Dermis blood vessel endothelial cell (primary cell): ENCODE data around the gene APBB2. TPM values are rescaled to one million over a fixed set of nuclear protein-coding genes. Genes with fewer than 3 reads are reported as not detected.

Experiments
- DNase-seq: peaks from one replicate; pipeline ENCODE4 v3.0.0; 2010
- total RNA-seq: library from RNA; depleted of rRNA; stranded (reverse); fragments of >200 nt; gene quantifications from 2 replicates; pipeline ENCODE4 v1.2.3, GENCODE V29; 2014

APBB2 gene
- total RNA-seq = 88.2 and 118 TPM in 2 replicates

DNA sequence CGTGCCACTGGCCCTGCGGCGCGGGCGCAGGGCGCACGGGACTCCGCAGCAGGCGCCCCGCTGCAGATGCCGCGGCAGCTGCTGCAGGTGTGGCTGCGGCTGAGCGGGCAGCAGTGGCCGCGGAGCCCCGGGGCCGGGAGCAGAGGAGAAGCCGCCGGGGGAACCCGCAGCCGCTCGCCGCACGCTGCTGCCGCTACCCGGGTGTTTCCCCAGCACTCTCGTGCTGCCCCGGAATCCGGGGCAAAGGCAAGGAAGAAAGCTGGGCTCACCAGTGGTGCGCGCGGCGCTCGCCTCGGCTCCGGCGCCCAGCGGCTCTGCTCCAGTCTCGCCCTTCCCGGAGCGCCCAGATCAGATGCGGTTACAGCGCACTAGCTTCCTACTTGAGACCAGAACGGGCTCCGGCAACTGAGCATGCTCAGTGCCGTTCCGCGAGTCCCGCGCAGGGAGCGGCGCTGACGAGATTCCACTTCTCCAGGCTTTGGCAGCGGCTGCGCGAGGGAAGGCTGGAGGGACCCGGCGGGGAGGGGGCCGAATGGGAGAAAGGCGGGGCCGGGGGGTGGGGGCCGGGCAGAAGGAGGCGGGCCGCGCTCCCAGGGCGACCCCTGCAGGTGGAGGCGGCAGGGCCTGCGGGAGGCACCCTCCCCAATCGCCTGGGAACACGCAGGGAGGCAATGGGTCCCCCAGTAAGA is at the start of gene APBB2:
TSS of gene APBB2 (minus strand) at position 407 of the 689 bp plus-strand sequence. CDS start 181,288 bp downstream, outside the sequence.
- DNase-seq = peak; percentile 98

DNA sequence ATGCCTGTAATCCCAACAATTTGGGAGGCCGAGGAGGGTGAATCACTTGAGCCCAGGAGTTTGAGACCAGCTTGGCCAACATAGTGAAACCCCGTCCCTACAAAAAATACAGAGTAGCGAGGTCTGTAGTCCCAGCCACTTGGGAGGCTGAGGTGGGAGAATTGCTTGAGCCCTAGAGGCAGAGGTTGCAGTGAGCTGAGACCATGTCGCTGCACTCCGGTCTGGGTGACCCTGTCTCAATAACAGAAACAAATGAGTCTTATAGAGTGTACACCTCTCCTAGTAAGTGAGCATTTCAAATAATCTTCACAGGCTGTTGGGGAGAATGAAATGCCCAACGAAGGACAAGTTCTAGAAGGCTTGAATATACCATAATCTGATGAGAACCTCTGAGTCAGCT is 47.9 kb upstream of the APBB2 start:
- DNase-seq = no peak

DNA sequence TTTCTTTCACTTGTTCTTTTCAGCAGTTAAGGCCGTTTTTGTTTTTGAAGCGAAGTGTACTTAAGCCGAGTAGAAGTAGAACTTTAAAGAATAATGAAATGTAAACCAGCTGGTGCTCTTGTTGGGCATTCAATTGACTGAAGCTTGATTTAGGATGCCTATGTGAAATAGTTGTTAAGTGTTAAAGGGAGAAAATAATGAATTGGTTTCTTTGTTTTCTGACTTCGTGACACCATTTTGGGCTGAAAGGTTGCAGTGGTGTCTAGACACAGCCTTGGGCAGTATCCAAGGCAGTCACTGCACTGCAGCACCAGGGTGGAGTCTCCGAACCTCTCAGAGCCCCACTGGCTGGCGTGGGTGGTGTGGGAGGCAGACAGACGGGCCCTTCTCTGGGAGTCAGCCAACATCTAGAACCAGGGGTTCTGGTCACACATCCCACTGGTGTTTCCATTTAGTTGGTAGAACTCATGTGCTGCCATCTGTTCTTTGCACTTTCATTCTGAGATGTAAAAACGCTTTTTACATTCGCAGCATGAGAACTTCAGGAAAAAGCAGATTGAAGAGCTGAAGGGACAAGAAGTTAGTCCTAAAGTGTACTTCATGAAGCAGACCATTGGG is 45.9 kb upstream of the APBB2 start:
- no peak for DNase-seq

DNA sequence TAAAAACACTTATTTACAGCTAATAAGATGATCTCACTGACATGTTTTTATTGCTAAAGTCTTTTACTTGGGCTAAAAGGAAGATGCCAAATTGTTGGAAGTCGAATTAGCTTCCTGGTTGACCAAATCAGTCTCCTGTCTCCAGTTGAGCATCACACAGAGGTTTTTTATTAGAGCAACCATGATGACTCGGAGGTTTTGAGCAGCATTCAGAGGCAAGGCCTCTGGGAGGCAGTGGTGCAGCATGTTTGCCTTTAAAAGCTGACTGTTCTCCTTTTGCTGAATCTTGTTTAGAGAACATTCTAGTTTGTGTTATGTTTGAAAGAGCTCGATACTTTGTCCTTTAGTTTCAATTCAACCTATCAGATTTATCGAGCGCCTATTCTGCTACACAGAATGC is 44.4 kb upstream of the APBB2 start:
- peak; percentile 74 for DNase-seq

DNA sequence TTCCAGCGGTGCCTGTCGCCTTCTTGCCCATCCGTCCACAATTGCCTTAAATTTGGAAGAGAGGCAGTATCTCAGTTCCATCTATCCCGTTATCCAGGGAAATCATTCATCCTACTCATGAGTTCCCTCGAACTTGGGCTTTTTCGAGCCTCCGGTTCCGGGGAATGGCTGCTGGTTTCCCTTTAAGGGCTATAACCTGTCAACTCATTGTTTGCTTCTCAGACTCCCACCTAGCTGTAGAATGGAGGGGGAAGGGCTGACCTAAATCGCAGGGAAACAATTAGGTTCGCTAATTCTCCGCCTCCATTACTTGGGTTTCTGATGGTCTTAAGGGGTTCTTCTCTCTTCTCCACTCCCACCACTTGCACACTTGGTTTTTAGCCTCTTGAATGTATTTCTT is 43.6 kb upstream of the APBB2 start:
- no peak for DNase-seq

DNA sequence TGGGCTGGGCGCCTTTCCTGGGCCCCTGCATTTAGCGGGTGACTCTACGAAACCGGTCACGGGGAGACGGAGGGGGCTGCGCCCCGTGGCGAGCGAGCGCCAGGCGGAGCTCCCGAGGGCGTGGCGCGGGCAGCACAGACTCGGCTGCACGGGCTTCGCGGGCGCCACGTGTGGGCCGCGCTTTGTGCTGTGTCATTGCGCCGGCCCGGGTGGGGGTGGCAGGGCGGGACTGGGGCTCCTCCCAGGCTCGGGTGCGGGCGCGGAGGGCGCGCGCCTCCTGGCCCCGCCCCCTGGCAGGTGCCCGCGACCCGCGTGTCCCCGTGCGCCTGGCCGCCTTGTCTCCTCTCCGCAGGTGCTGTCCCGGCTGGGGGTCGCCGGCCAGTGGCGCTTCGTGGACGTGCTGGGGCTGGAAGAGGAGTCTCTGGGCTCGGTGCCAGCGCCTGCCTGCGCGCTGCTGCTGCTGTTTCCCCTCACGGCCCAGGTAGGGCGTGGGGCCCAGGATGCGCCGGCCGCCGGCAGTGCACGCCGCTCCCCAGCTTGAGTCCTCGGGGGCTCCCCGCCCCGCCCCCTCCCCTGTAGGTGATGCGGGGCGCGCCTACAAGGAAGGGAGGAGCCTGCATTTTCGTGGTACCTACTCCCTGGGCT is 43.0 kb upstream of the APBB2 start:
- peak; percentile 53 for DNase-seq

DNA sequence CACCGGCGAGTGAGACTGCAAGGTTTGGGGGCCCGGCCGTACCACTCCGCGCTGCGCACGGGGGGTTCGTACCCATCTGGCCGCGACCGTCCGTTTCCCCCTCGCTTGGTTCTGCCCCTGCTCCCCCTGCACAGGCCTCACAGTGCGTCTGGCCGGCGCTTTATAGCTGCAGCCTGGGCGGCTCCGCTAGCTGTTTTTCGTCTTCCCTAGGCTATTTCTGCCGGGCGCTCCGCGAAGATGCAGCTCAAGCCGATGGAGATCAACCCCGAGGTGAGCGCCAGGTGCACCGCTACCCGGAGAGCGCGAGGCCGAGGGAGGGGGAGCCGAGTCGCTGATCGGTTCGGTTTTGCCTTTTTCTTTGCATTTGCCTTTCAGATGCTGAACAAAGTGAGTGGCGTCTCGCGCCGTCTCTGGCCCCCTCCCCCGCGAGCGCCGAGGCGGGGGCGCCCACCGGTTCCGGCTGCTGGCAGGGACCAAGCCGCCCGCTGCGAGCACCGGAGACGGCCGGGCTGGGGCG is 42.5 kb upstream of the APBB2 start, which contains the start of gene UCHL1:
TSS of gene UCHL1 (plus strand) at position 189 of the 517 bp plus-strand sequence. CDS start at position 238, 49 bp downstream.
- DNase-seq = peak; percentile 78

DNA sequence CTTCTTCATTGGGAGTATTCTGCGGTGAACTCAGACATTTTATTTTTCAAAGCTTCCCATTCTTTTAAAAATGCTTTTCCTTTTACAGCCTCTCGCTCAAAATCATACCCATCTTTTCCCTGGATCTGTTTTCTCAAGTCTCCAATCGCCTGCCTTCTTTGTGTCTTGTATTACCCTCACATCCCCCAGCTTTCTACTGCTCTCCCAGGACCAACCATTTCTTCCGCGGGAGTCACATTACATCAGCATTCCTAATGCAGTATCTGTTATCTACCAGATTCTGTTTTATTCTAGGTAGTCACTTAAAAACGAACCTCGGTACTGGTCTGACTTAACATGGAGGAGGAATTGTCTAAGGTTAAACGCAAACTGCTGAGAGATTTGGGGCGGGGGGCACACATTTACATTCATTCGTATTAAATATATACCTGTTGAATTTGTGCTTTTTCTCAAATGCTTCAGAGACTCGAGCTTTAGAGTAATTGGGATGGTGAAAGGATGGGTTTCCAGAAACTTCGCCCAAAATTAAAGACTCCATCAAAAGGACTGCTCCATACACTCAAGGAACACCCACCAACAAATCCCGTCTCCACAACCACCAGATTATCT is 41.9 kb upstream of the APBB2 start:
- no peak for DNase-seq

DNA sequence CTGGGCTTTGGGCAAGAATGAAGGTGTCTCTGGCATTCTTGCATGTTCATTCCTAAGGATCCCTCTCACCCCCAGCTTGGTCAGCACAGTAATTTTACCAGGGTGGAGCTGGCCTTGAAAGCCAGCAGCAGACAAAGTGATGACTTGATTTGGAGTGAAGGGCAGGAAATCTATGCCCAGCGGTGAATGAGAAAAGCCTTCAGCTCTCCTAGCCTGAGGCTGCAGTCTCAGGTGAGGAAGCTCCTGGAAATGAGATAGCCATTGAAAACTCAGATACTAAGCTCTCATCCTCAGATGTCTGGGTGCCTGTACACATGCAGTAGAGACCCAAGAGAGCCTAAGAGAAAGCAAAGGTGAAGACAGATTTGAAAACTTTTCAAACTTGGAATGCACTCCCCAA is 31.6 kb upstream of the APBB2 start:
- DNase-seq = no peak

DNA sequence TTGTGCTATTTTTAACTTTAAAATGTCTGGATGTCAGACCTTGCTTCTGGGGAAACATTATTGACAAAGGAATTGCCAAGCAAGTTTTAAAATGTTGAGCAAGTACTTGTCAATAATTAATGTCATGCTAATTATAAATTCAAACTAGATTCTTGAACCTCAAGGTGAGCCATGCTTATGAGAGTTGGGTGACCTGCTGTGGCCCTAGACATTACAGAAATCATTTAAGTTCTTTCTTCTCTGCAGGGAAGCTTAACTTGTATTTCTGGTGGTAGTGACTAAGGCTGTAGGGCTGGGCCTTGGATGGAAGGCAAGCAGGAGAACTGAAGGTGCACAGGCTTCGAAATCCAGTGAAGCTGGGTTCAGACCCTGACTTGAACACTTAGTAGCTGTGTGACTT is 27.6 kb upstream of the APBB2 start:
- no peak for DNase-seq

DNA sequence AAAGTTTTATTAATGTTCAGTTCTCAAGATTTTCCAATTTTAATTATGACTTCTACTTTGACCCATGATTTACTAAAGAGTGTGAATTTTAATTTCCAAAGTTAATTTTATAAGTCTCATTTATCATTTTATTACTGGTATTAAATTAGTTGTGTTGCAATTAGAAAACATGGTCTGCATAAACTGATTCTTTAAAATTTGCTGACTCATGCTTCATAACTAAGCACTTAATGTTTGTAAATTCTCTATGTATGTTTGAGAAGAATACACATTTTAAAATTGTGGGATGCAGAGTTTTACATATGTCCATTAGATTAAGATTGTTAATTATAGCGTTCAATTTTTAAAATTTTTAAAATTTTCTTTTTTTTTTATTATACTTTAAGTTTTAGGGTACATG is 22.2 kb upstream of the APBB2 start:
- DNase-seq = no peak

DNA sequence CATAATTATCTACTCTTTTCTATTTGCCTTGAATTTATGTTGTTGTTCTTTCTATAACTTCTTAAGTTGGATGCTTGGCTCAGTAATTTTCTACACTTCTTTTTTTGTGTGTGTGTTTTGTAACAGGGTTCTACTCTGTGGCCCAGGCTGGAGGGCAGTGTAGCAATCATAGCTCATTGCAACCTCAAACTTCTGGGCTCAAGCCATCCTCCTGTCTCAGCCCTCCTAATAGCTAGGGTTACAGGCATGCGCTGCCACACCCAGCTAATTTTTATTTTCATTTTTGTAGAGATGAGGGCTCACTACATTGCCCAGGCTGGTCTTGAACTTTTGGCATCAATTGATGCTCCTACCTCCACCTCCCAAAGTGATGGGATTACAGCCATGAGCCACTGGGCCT is 21.7 kb upstream of the APBB2 start:
- DNase-seq = no peak

DNA sequence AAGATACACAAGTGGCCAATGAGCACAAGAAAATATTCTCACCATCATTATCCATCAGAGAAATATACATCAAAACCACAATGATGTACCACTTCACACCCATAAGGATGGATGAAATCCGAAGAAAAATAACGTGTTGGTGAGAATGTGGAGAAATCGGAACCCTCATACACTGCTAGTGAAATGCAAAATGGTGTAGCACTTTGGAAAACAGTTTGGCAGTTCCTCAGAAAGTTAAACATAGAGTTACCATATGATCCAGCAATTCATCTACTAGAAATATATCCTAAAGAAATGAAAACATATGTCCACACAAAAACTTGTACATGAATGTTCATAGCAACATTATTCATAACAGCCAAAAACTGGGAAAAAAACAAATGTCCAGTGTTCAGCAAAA is 18.5 kb upstream of the APBB2 start:
- DNase-seq = no peak

DNA sequence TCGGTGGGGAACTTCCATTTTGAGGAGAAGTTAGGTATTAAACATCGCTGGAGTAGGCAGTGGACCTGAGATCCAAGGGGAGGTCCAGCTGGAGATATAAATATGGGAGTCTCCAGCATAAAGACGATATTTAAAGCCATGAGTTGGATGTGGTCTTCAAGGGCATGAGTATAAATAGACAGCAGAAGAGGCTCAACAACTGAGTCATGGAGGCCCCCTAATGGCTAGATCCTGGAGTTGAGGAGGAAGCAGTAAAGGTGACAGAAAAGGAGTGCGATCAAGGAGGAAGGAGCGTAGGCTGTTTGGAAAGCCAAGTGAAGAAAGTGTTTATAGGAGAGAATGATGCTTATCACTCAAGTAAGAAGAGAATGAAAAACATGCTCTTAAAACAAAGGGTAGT is 18.1 kb upstream of the APBB2 start:
- peak; percentile 42 for DNase-seq

DNA sequence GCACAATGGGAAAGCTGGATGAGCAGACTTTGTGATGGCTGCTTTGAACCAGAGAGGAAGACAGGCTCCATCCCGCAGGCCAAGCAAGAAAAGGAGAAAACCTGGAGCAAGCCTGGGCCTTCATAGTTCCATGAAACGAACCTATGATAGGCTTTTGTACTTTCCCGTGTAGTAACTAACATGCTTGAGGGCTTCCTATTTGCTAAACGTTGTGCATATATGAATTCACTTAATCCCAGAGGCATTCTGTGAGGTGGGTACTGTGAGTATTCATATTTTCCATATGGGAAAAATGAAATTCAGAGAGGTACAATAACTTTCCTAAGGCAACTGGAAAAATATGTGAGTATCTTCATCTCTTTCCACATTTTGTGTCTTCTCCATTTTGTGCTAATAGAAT is 13.6 kb upstream of the APBB2 start:
- DNase-seq = no peak

DNA sequence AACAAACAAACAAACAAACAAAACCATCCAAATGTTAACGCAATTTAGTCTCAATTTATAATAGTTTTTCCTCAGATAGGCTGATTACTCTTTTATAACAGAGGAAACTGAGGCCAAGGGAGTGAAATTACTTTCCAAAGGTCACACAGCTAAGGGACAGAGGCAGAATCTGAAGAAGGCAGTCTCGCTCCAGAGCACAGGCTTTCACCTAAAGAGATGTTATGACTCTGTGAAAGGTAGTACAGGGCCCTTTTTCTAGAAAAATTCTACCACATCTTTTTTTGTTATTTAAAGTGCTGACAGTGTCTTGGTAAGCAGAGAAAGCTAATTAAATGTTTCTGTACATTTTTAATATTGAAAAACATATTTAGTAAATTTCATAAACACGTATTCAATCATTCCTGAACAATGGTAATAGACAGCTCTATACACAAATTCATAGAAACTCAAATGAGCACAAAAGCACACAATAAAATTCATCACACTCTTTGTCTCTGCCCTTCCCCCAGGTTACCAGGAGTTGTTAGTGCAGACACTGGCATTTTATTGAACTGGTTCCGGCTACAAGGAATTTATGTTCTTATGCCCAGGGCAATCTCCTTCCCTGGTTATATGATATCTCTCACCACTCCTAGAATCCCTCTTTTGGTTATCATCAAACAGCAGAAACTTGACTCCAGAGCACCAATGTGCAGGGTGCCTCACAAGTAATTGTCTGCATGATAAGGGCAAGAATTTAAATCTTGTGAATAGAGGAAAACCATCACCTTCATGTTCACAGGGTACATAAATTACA is 7.7 kb upstream of the APBB2 start:
- no peak for DNase-seq

DNA sequence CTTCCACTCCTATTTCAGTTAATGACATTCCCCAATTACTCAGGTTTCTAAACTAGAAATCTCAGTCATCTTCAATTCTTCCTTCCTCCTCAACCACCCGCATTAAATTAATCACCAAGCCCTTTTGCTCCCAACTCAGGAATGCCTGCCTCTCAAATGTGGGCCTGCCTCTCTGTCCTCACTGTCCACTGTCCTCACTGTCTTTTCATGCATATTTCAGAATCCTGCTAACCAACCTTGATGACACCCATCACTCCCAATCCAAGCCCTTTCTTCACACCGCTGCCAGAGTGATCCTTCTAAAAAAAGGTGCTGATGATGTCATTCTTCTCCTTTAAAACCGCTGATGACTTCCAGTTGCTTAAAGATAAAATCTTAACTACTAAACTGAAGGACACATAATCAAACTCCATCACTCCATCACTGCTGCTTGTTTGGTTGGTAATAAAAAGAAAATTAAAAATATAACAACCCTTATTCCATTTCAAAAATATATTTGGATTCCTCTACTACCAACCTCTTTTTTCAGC is 5.1 kb upstream of the APBB2 start:
- DNase-seq = no peak

DNA sequence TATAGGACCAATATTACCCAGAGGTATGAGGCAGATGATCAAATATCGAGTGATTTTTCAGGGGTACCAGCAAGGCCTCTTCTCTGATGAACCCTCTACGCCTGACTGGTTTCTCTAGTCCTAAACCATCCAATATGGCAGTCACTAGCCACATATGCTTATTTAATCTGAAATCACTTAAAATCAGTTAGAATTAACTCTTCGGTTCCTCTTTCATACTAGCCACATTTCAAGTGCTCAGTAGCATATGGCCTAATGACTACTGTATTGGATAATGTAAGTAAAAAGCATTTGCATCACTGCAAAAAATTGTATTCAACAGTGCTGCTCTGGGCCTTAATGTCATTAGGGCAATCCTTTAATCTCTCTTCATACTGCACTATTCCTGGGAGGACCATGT is 4.4 kb upstream of the APBB2 start:
- DNase-seq = no peak

DNA sequence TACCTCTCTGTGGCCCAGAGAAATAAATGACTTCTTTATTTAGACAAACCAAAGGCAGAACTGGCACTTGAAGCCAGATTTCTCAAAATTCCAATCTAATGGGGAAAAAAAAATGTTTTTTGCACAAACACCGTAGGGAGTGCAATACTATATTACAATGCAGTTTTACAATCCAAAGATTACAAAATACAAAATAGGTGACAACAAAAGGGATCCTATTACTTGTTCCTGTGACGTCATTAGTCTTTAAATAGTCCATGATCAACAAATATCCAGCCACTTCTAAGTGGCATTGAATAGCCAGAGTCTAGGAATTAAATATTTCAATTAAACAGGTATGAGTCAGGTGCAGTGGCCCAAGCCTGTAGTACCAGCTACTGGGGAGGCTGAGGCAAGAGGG is 3.0 kb upstream of the APBB2 start:
- DNase-seq = no peak

DNA sequence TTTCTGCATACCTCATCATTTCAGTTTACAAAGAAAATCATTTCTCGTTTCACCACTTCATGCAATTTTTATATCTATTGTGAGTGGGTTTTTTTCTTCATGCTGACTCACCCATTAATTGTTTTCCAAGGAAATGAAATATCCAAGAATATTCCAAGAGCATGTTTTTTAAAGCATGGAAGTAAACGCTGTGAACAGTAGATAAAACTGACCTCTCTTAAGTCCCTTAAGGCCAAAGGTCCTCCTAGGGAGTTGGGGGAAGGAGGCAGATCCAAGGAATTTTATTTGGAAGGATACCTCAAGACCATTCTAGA is 2.6 kb upstream of the APBB2 start:
- no peak for DNase-seq

DNA sequence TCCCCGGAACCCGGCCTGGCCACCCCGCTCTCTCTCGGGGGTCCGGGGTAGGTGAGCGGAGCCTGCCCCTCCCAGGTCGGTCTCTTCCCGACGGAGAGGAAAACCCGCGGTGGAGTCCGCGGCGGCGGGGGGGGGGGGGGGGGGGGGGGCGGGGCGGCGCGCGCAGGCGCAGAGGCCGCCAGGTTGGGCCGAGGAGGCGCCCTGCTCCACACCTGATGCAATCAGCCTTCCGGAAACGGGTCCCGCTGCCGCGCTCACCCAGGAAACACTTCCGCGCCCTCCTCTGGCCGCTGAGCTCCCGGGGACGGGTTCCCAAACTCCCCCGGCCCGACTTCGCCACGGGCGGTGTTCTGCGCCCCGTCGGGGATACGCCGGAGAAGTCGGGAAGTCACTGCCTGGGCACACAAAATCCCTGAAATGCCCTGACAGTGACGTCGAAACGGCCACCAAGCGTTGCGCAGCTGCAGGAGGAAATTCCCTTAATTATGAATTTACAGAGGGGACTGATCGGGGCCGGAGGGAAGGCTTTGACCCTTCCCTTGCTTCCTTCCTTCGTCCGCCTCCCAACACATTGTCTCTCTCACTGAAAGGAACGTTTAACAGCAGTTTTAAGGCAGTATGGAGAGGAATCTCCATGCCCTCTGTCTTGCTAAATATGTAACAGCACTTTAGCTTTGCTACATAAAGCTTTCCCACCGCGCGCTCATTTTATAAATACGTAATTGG is 2.1 kb upstream of the APBB2 start:
- DNase-seq = peak; percentile 76

DNA sequence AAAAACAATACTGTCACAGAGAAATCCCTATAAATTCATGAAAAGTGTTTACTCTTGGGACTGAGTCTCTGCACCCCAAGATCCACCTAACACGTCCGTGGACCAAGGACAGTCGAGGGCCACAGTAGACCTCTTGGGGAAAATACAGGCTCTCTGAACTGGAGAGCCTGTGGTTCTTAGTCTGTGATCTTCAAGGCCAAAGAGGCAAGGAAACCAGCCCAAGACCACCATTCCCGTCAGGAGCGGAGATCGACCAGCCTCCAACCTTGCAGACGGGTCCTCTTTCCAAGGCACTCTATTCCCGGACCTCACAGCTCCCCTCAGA is 1.6 kb upstream of the APBB2 start:
- DNase-seq = no peak
